ENCODE measurements around the gene KRTAP13-2. TPM values are rescaled to one million over a fixed set of nuclear protein-coding genes. Genes with fewer than 3 reads are reported as not detected.

Gene KRTAP13-2
- total and polyA plus RNA-seq, 7 donors: 1.8 to 6.0 (median 2.4) TPM; not detected in 4

DNA sequence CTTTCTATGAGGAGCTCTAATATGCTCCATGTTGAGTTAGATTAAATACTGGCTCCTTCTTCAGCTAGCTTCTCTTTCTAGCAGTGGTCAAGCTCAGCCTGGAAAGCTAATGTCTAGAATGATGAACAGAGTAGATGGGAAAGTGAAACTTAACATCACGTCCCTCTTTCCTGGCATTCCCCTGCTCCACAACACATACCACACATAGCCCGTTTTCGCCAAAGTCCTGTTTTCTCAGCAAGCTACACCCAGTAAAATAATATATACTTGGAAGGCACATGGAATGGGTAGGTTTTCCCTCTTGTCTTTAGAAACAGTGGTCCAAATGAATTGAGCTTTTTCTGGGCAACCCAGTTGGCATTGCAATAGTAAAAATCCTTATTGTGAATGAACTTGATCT lies 38.3 kb downstream of the KRTAP13-2 start:
- no peak for TF ChIP-seq POLR2AphosphoS5 (IDR thresholded peaks at IDR 0.05)
- TF ChIP-seq EP300 (IDR thresholded peaks at IDR 0.05): no peak
- TF ChIP-seq, protein P1, sequence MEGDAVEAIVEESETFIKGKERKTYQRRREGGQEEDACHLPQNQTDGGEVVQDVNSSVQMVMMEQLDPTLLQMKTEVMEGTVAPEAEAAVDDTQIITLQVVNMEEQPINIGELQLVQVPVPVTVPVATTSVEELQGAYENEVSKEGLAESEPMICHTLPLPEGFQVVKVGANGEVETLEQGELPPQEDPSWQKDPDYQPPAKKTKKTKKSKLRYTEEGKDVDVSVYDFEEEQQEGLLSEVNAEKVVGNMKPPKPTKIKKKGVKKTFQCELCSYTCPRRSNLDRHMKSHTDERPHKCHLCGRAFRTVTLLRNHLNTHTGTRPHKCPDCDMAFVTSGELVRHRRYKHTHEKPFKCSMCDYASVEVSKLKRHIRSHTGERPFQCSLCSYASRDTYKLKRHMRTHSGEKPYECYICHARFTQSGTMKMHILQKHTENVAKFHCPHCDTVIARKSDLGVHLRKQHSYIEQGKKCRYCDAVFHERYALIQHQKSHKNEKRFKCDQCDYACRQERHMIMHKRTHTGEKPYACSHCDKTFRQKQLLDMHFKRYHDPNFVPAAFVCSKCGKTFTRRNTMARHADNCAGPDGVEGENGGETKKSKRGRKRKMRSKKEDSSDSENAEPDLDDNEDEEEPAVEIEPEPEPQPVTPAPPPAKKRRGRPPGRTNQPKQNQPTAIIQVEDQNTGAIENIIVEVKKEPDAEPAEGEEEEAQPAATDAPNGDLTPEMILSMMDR (IDR thresholded peaks at IDR 0.05): no peak
- TF ChIP-seq POLR2A (IDR thresholded peaks at IDR 0.05): no peak

DNA sequence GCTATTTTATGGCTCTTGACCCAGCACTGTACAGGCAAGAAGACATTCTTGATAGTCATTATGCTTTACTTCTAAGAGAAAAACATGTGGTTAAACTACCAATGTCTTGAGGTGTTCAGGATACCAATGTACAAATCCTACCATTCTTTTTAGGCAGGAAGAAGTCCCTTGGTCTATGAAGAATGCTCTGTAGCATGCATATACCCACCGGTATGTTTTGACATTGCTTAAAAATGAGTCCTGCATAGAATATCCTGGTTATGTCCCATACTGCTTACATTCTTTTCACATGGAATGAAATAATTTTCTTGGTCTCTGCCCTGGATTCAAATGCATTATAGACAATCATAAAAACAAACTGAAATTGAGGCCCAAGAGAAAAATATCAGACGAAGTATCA lies 39.4 kb downstream of the KRTAP13-2 start:
- no peaks in the 10 kb centered on the region for H3K4me1 ChIP-seq
- no peaks in the 10 kb centered on the region for H3K9me3 ChIP-seq
- no peak overlapping the region for H3K4me3 ChIP-seq
- H3K27me3 ChIP-seq: no peaks in the 10 kb centered on the region
- 92 to 93% methylated on average over 2 of the region's 2 CpGs for WGBS, 2 donors
- no peak overlapping the region for H3K27ac ChIP-seq
- TF ChIP-seq, protein P1 (IDR thresholded peaks at IDR 0.05): no peak
- TF ChIP-seq EP300 (IDR thresholded peaks at IDR 0.05) (no peak), POLR2AphosphoS5 (IDR thresholded peaks at IDR 0.05) (no peak), POLR2A (IDR thresholded peaks at IDR 0.05) (no peak)
- intact Hi-C loops (cut with DNase I): no loop called here
- H3K36me3 ChIP-seq: no peaks in the 10 kb centered on the region
- no peak for DNase-seq

More for the DNA sequence above, 38.3 kb downstream of the KRTAP13-2 start:
- intact Hi-C loops (cut with DNase I): no loop called here
- WGBS, 2 donors: 78 to 80% methylated on average over 3 of the region's 3 CpGs
- Histone ChIP-seq H3K4me1 (no peaks in the 10 kb centered on the region), H3K27ac (no peak overlapping the region), H3K36me3 (no peaks in the 10 kb centered on the region), H3K9me3 (no peaks in the 10 kb centered on the region), H3K27me3 (no peaks in the 10 kb centered on the region), H3K4me3 (no peak overlapping the region)
- no peak for DNase-seq

DNA sequence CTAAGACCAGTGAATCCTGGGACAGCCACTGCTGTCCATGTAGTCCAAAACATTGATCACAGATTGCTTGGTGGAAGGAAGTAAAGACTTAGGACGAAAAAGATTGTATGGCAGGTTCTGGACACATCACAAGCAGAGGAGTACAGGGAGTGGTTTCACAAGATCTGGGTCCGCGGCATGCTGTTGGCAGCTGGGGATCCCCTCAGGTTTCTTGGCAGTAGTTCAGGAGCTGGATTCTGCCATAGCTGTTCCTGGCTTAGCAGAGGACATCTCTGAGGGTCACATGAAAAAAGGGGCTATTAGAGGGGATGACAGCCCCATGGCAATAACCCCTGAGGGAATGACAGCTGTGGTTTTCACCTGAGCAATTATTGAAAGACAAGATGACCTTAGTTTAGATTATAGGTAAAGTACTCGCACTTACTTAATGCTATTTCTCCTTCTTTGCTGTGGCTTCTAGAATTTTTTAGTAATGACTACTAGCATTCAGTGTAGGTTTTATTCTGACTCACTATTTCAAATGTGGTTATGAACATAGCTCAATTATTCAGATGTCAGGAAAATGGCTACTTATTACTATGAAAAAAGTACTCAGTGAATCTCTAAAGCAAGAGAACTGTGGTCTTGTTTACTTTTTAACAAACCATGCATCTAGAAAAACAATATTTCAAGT lies 42.7 kb downstream of the KRTAP13-2 start:
- TF ChIP-seq EP300 (IDR thresholded peaks at IDR 0.05): no peak
- TF ChIP-seq, protein P1 (IDR thresholded peaks at IDR 0.05): no peak
- no peak for TF ChIP-seq POLR2AphosphoS5 (IDR thresholded peaks at IDR 0.05)
- TF ChIP-seq POLR2A (IDR thresholded peaks at IDR 0.05): no peak
- 79 to 85% methylated on average over 4 of the region's 4 CpGs for WGBS, 2 donors

DNA sequence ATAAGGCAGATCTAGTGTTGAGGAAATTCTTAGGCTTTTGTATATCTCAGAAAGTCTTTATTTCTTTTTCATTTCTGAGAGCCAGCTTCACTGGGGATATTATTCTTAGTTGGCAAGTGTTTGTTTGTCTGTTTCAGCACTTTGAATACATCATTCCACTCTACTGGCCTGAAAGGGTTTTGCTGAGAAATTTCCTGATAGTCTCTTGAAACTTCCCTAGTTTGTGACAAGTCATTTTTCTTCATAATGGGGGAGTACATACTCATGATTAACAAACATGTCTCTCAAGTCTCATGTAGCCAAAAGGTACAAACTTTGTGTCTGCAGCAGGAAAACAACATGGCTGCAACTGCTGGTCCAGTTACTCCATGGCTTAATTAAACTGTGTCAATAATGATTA lies 45.7 kb downstream of the KRTAP13-2 start:
- intact Hi-C loops (cut with DNase I): no loop called here
- H3K4me1 ChIP-seq: no peaks in the 10 kb centered on the region
- TF ChIP-seq EP300 (IDR thresholded peaks at IDR 0.05): no peak
- TF ChIP-seq POLR2AphosphoS5 (IDR thresholded peaks at IDR 0.05): no peak
- TF ChIP-seq POLR2A (IDR thresholded peaks at IDR 0.05): no peak
- TF ChIP-seq, protein P1 (IDR thresholded peaks at IDR 0.05): no peak
- H3K9me3 ChIP-seq: peaks cover 0 to 6% (median 0%) of the 10 kb centered on the region in 4 donors
- no peak for DNase-seq
- H3K27me3 ChIP-seq: no peaks in the 10 kb centered on the region
- no peak overlapping the region for H3K4me3 ChIP-seq
- H3K27ac ChIP-seq: no peak overlapping the region
- no peaks in the 10 kb centered on the region for H3K36me3 ChIP-seq

More for the DNA sequence above, 42.7 kb downstream of the KRTAP13-2 start:
- DNase-seq: no peak
- H3K9me3 ChIP-seq: peaks cover 0 to 6% (median 0%) of the 10 kb centered on the region in 4 donors
- intact Hi-C loops (cut with DNase I): no loop called here
- no peaks in the 10 kb centered on the region for H3K36me3 ChIP-seq
- H3K27me3 ChIP-seq: no peaks in the 10 kb centered on the region
- no peaks in the 10 kb centered on the region for H3K4me1 ChIP-seq
- no peak overlapping the region for H3K27ac ChIP-seq
- H3K4me3 ChIP-seq: no peak overlapping the region

Small RNA genes within 50 kb of the gene (small RNA-seq; reads per million reads assigned to genes)
- 0 reads per million in 3 donors for gene KRTAP23-1
- 0 reads per million in 3 donors for gene MIR4327

Other genes with a start within 250 kb of the KRTAP13-2 start
- gene CLDN17, start 205.5 kb downstream of the KRTAP13-2 start, total RNA-seq: not detected
- gene CLDN17, start 205.5 kb downstream of the KRTAP13-2 start, polyA plus RNA-seq: not detected
- under 1 TPM in 1 of 4 donors, not detected in 3; 0.71 TPM for gene CLDN8, start 156.2 kb downstream of the KRTAP13-2 start, total RNA-seq
- 10 to 100 TPM in 1 of 3 donors, 1 to 10 TPM in 2; 3.1 to 21.0 (median 6.9) TPM for gene CLDN8, start 156.2 kb downstream of the KRTAP13-2 start, polyA plus RNA-seq
- not detected for gene KRTAP24-1, start 89.3 kb downstream of the KRTAP13-2 start, total RNA-seq
- not detected for gene KRTAP24-1, start 89.3 kb downstream of the KRTAP13-2 start, polyA plus RNA-seq
- gene KRTAP25-1, start 82.8 kb downstream of the KRTAP13-2 start, total RNA-seq: not detected
- not detected for gene KRTAP25-1, start 82.8 kb downstream of the KRTAP13-2 start, polyA plus RNA-seq
- gene KRTAP26-1, start 52.0 kb downstream of the KRTAP13-2 start, total RNA-seq: not detected
- not detected for gene KRTAP26-1, start 52.0 kb downstream of the KRTAP13-2 start, polyA plus RNA-seq
- not detected for gene KRTAP27-1, start 34.6 kb downstream of the KRTAP13-2 start, total RNA-seq
- not detected for gene KRTAP27-1, start 34.6 kb downstream of the KRTAP13-2 start, polyA plus RNA-seq
- gene KRTAP23-1, start 23.7 kb downstream of the KRTAP13-2 start, total RNA-seq: not detected
- gene KRTAP23-1, start 23.7 kb downstream of the KRTAP13-2 start, polyA plus RNA-seq: not detected
- not detected for gene KRTAP13-1, start 23.8 kb upstream of the KRTAP13-2 start, total RNA-seq
- gene KRTAP13-1, start 23.8 kb upstream of the KRTAP13-2 start, polyA plus RNA-seq: not detected
- not detected for gene KRTAP13-3, start 53.7 kb upstream of the KRTAP13-2 start, total RNA-seq
- gene KRTAP13-3, start 53.7 kb upstream of the KRTAP13-2 start, polyA plus RNA-seq: not detected
- gene KRTAP13-4, start 57.9 kb upstream of the KRTAP13-2 start, total RNA-seq: not detected
- not detected for gene KRTAP13-4, start 57.9 kb upstream of the KRTAP13-2 start, polyA plus RNA-seq
- gene KRTAP15-1, start 68.0 kb upstream of the KRTAP13-2 start, total RNA-seq: not detected
- gene KRTAP15-1, start 68.0 kb upstream of the KRTAP13-2 start, polyA plus RNA-seq: not detected
- gene KRTAP19-1, start 108.1 kb upstream of the KRTAP13-2 start, total RNA-seq: not detected
- gene KRTAP19-1, start 108.1 kb upstream of the KRTAP13-2 start, polyA plus RNA-seq: not detected
- not detected for gene KRTAP19-2, start 115.2 kb upstream of the KRTAP13-2 start, total RNA-seq
- gene KRTAP19-2, start 115.2 kb upstream of the KRTAP13-2 start, polyA plus RNA-seq: not detected
- not detected for gene KRTAP19-3, start 119.7 kb upstream of the KRTAP13-2 start, total RNA-seq
- not detected for gene KRTAP19-3, start 119.7 kb upstream of the KRTAP13-2 start, polyA plus RNA-seq
- not detected for gene KRTAP19-4, start 124.9 kb upstream of the KRTAP13-2 start, total RNA-seq
- not detected for gene KRTAP19-4, start 124.9 kb upstream of the KRTAP13-2 start, polyA plus RNA-seq
- gene KRTAP19-5, start 129.9 kb upstream of the KRTAP13-2 start, total RNA-seq: not detected
- not detected for gene KRTAP19-5, start 129.9 kb upstream of the KRTAP13-2 start, polyA plus RNA-seq
- not detected for gene KRTAP19-6, start 169.6 kb upstream of the KRTAP13-2 start, total RNA-seq
- gene KRTAP19-6, start 169.6 kb upstream of the KRTAP13-2 start, polyA plus RNA-seq: not detected
- gene KRTAP19-7, start 189.0 kb upstream of the KRTAP13-2 start, total RNA-seq: not detected
- not detected for gene KRTAP19-7, start 189.0 kb upstream of the KRTAP13-2 start, polyA plus RNA-seq
- not detected for gene KRTAP22-2, start 218.1 kb upstream of the KRTAP13-2 start, total RNA-seq
- not detected for gene KRTAP22-2, start 218.1 kb upstream of the KRTAP13-2 start, polyA plus RNA-seq
- gene KRTAP6-3, start 220.2 kb upstream of the KRTAP13-2 start, total RNA-seq: not detected
- not detected for gene KRTAP6-3, start 220.2 kb upstream of the KRTAP13-2 start, polyA plus RNA-seq
- not detected for gene KRTAP6-2, start 226.6 kb upstream of the KRTAP13-2 start, total RNA-seq
- gene KRTAP6-2, start 226.6 kb upstream of the KRTAP13-2 start, polyA plus RNA-seq: not detected
- gene KRTAP22-1, start 228.8 kb upstream of the KRTAP13-2 start, total RNA-seq: not detected
- not detected for gene KRTAP22-1, start 228.8 kb upstream of the KRTAP13-2 start, polyA plus RNA-seq
- not detected for gene KRTAP6-1, start 241.7 kb upstream of the KRTAP13-2 start, total RNA-seq
- gene KRTAP6-1, start 241.7 kb upstream of the KRTAP13-2 start, polyA plus RNA-seq: not detected
- gene KRTAP20-1, start 244.2 kb upstream of the KRTAP13-2 start, total RNA-seq: not detected
- not detected for gene KRTAP20-1, start 244.2 kb upstream of the KRTAP13-2 start, polyA plus RNA-seq
- gene KRTAP20-4, start 248.4 kb upstream of the KRTAP13-2 start, total RNA-seq: not detected
- not detected for gene KRTAP20-4, start 248.4 kb upstream of the KRTAP13-2 start, polyA plus RNA-seq

All from sigmoid colon (tissue), 7 donors.